ENCODE measurements around the gene RUBCN.

DNA sequence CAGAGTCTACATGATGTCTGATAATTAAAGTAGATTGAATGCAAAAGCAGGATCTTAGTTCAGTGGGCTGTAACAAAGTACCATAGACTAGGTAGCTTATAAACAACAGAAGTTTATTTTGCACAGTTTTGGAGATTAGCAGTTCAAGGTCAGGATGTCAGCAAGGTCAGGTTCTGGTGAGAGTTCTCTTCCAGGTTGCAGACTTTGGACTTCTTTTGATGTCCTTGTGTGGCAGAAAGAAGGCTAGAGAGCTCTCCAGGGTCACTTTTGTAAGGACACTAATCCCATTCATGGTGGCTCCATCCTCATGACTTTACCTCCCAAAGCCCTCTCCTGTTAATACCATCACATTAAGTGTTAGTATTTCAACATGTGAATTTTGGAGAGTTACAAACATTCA, 25.1 kb upstream of the RUBCN start:
- TF ChIP-seq EP300 (IDR thresholded peaks at IDR 0.05; ENCODE audit: borderline replicate concordance) (no peak), TCF12 (IDR thresholded peaks at IDR 0.05; ENCODE audit: low read depth) (no peak), CREB1 (IDR thresholded peaks at IDR 0.05; ENCODE audit: low read depth) (no peak)

All from Ishikawa (cell line).